DMS153 treated with DMSO at 0.1 percent for 48 hours (cell line): ENCODE measurements around the gene MPIG6B.

Source experiments
- DNase-seq: peaks from one replicate; lab custom pipeline; 2025; ENCODE audit not compliant: unreplicated experiment; lab: John Stamatoyannopoulos, UW

The MPIG6B gene

GRCh38 chr6:31720196-31720770, 2.9 kb upstream of the MPIG6B start:
- no peak for DNase-seq

- DNase-seq, result no peak
Measured at GRCh38 chr6:31721351-31722020, 1.7 kb upstream of the MPIG6B start, which contains the start of gene LY6G6C. Gene LY6G6C (minus strand): TSS chr6:31721746. CDS start chr6:31721679, 67 bp downstream.

- DNase-seq, result no peak
Measured at GRCh38 chr6:31722173-31722572, 1.0 kb upstream of the MPIG6B start.

GRCh38 chr6:31723980-31724691, 963 bp downstream of the MPIG6B start:
- DNase-seq, result no peak

- DNase-seq, result no peak
Measured at GRCh38 chr6:31725502-31726350, 2.6 kb downstream of the MPIG6B start.

GRCh38 chr6:31727034-31727716, 4.0 kb downstream of the MPIG6B start:
- DNase-seq, result no peak

GRCh38 chr6:31727717-31728671, 4.8 kb downstream of the MPIG6B start:
- DNase-seq, result no peak

GRCh38 chr6:31728767-31729514, 5.8 kb downstream of the MPIG6B start, which contains the start of gene DDAH2:
Gene DDAH2 (minus strand): TSS chr6:31729299. CDS start chr6:31729161, 138 bp downstream.
- no peak for DNase-seq

GRCh38 chr6:31729515-31729978, 6.4 kb downstream of the MPIG6B start:
- DNase-seq, result peak; percentile 77

- DNase-seq, result peak; percentile 75
Measured at GRCh38 chr6:31729979-31730630, 6.9 kb downstream of the MPIG6B start.

GRCh38 chr6:31730631-31731086, 7.5 kb downstream of the MPIG6B start:
- DNase-seq, result no peak

- no peak for DNase-seq
Measured at GRCh38 chr6:31732029-31732428, 8.9 kb downstream of the MPIG6B start.

GRCh38 chr6:31733734-31734133, 10.6 kb downstream of the MPIG6B start:
- DNase-seq, result no peak

GRCh38 chr6:31734247-31734820, 11.2 kb downstream of the MPIG6B start:
- no peak for DNase-seq

GRCh38 chr6:31734821-31735406, 11.7 kb downstream of the MPIG6B start:
- DNase-seq, result peak; percentile 18

GRCh38 chr6:31736021-31736767, 13.0 kb downstream of the MPIG6B start, which contains the start of gene CLIC1:
Gene CLIC1 (minus strand): TSS chr6:31736530. CDS start chr6:31736300, 230 bp downstream.
- peak; percentile 74 for DNase-seq
